ENCODE results near the gene NUS1. TPM values are rescaled to one million over a fixed set of nuclear protein-coding genes. Genes with fewer than 3 reads are reported as not detected.

NUS1 gene
- 11.8 and 26.1 TPM in 2 replicates for total RNA-seq (2012; rRNA removed)
- 14.4 and 19.6 TPM in 2 replicates for polyA plus RNA-seq (2012; rRNA removed)
- polyA plus RNA-seq (2012; cell fraction: cytosol; rRNA removed) = 3.9 and 5.0 TPM in 2 replicates
- polyA plus RNA-seq (2012; cell fraction: nucleus; rRNA removed; ENCODE audit: low replicate concordance) = 1.5 and 6.7 TPM in 2 replicates
- Bru-seq, nascent RNA = percentile 93 among the genes with signal in this experiment
- percentile 84 among the genes with signal in this experiment for BruChase-seq, experiment 1, labeled RNA remaining after a 6-hour chase
- percentile 87 among the genes with signal in this experiment for BruChase-seq, experiment 2, labeled RNA remaining after a 2-hour chase
- long read RNA-seq, full-length matches to known transcripts = 35 of 47 reads
- long read RNA-seq, partial matches to known transcripts = 10 of 47 reads
- long read RNA-seq, other reads (novel, unspliced or antisense) = 2 of 47 reads

DNA sequence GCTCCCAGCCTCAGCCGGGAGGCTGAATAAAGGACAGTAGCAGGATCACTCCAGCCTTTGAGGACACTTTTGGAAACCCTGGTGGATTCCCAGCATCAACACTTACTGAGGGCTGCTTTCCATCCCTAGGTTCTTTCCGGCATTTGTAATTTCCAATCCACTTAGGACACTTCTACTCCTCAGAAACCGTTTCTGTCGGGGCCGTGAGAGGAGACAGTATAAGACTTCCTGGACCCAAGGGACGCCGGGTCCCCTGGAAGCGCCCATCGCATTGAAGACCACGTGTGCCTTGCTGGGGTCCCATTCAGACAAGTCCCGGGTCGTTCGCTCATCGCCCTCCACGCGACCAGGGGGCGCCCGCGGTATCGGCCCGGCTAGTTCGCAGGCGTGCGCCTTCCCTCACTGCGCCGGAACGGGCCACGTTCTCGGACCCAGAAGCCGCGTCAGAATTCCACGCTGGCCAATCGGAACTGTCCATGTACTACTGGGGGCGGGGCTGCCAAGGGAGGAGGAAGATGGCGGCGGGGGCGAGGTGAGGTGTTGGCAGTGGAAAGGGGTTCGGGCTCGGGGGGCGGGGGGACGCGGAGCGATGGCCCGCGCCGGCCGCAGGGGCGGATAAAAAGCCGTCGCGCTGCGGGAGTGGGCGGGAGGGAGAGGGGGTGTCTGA lies at the start of gene NUS1:
NUS1 (plus strand) TSS at position 479 of the 667 bp plus-strand sequence. CDS start 202 bp downstream, outside the sequence.
- Histone ChIP-seq H3K9me1 (ENCODE audit: insufficient read depth, low read length) (peaks cover 5% of the 10 kb centered on the region; the same call in 1 of the 2 replicates), H2BK20ac (ENCODE audit: low read depth, low read length) (no peak within 1 kb of the TSS), H4K91ac (ENCODE audit: insufficient read depth, low read depth, low read length) (0 out of 2 replicates have a peak within 1 kb of the TSS, but pooled peaks have one; percentile 27), H3K4me2 (ENCODE audit: low read depth, low read length) (peak within 1 kb of the TSS; percentile 94), H2AFZ (replicated peaks; ENCODE audit: low read length, poor library complexity) (peak within 1 kb of the TSS; percentile 95), H3K4me1 (ENCODE audit: control insufficient read depth, insufficient read depth, low read length) (peaks cover 5% of the 10 kb centered on the region; the same call in 1 of the 2 replicates), H3K27me3 (ENCODE audit: control insufficient read depth, insufficient read depth, low read length) (no peaks in the 10 kb centered on the region), H3K56ac (ENCODE audit: extremely low read depth, insufficient read depth, low read length) (0 out of 2 replicates have a peak within 1 kb of the TSS, but pooled peaks have one; percentile 25), H3K14ac (replicated peaks; ENCODE audit: low read depth, low read length) (peak within 1 kb of the TSS; percentile 64), H3K4me3 (ENCODE audit: insufficient read depth, low read depth, low read length) (peak within 1 kb of the TSS; percentile 51), H2AK5ac (ENCODE audit: low read depth, low read length) (no peak within 1 kb of the TSS), H3K9me3 (ENCODE audit: control insufficient read depth, insufficient read depth, low read length) (no peaks in the 10 kb centered on the region), H2BK120ac (ENCODE audit: low read depth, low read length) (peak within 1 kb of the TSS; percentile 60; the same call in 1 of the 2 replicates), H4K20me1 (ENCODE audit: insufficient read depth, low read length) (peaks cover 31% of the 10 kb centered on the region), H3K23ac (ENCODE audit: low read depth, low read length) (peak within 1 kb of the TSS; percentile 68), H3K27ac (ENCODE audit: insufficient read depth, low read length) (peak within 1 kb of the TSS; percentile 48; the same call in 1 of the 2 replicates), H4K8ac (ENCODE audit: low read depth in 2 of 2, low read length in 2 of 2) (peak within 1 kb of the TSS; percentile 65 to 86), H3K9ac (ENCODE audit: low read depth, low read length) (peak within 1 kb of the TSS; percentile 64), H2BK15ac (ENCODE audit: low read depth, low read length) (0 out of 3 replicates have a peak within 1 kb of the TSS, but pooled peaks have one; percentile 4), H2AK9ac (replicated peaks; ENCODE audit: low read depth, low read length, poor library complexity) (peak within 1 kb of the TSS; percentile 31), H3K36me3 (ENCODE audit: control insufficient read depth, insufficient read depth, low read length) (no peaks in the 10 kb centered on the region; the same call in 1 of the 2 replicates), H3K79me1 (ENCODE audit: low read depth in 1 of 2, low read length in 2 of 2) (peaks cover 7 to 27% of the 10 kb centered on the region in 2 experiments; a peak in 3 of 4 replicates), H2BK5ac (ENCODE audit: low read depth, low read length, poor library complexity, severe bottlenecking) (no peak within 1 kb of the TSS), H3K18ac (ENCODE audit: low read depth, low read length) (no peak within 1 kb of the TSS), H4K5ac (ENCODE audit: low read depth, low read length) (peak within 1 kb of the TSS; percentile 4), H3K4ac (ENCODE audit: low read depth, low read length) (peak within 1 kb of the TSS; percentile 65)
- WGBS, 2 experiments (ENCODE audit: extremely low coverage in 2 of 2, insufficient read length in 1 of 2) = 1% methylated on average over 18 of the region's 53 CpGs; no CpG with 5 or more reads in 1 of the 2 experiments
- no TSS peak for BruUV-seq (replicated peaks)
- in situ Hi-C loops (cut with MboI; ENCODE audit: low sequenced_read_pairs) (no loop called here), intact Hi-C loops (cut with micrococcal nuclease) (loop anchor here (1.0 kb wide), 1 partner anchor 226 kb away; no protein-coding TSS in a partner anchor), dilution Hi-C loops (cut with HindIII; ENCODE audit: low sequenced_read_pairs, unreplicated experiment) (no loop called here)
- POLR2A ChIA-PET (ENCODE audit: unreplicated experiment) = no interaction called here
- ATAC-seq (ENCODE audit: low read depth) (peak; percentile 99), DNase-seq (peak; percentile 96)
- CTCF ChIA-PET = no interaction called here
- TF ChIP-seq CHD1 (IDR thresholded peaks at IDR 0.05; ENCODE audit: low read depth, low read length) = no peak
- TF ChIP-seq POLR2A (IDR thresholded peaks at IDR 0.05; ENCODE audit: low read depth, low read length) = peak; percentile 52; the same call in 1 of the 2 replicates
- peak; percentile 92 for TF ChIP-seq MXI1 (IDR thresholded peaks at IDR 0.05; ENCODE audit: borderline replicate concordance, low read depth, low read length)
- peak; percentile 8; the same call in 1 of the 2 replicates for TF ChIP-seq SMC3 (IDR thresholded peaks at IDR 0.05; ENCODE audit: low read depth, low read length)
- TF ChIP-seq BHLHE40 (IDR thresholded peaks at IDR 0.05; ENCODE audit: low read depth, low read length) = peak; percentile 68; the same call in 1 of the 2 replicates
- TF ChIP-seq, protein P1, sequence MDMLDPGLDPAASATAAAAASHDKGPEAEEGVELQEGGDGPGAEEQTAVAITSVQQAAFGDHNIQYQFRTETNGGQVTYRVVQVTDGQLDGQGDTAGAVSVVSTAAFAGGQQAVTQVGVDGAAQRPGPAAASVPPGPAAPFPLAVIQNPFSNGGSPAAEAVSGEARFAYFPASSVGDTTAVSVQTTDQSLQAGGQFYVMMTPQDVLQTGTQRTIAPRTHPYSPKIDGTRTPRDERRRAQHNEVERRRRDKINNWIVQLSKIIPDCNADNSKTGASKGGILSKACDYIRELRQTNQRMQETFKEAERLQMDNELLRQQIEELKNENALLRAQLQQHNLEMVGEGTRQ (IDR thresholded peaks at IDR 0.05; ENCODE audit: low read depth, low read length) = peak; percentile 84
- TF ChIP-seq MAZ (IDR thresholded peaks at IDR 0.05; ENCODE audit: borderline replicate concordance, low read depth, low read length) = peak; percentile 75; the same call in 1 of the 2 replicates
- TF ChIP-seq, protein P2, sequence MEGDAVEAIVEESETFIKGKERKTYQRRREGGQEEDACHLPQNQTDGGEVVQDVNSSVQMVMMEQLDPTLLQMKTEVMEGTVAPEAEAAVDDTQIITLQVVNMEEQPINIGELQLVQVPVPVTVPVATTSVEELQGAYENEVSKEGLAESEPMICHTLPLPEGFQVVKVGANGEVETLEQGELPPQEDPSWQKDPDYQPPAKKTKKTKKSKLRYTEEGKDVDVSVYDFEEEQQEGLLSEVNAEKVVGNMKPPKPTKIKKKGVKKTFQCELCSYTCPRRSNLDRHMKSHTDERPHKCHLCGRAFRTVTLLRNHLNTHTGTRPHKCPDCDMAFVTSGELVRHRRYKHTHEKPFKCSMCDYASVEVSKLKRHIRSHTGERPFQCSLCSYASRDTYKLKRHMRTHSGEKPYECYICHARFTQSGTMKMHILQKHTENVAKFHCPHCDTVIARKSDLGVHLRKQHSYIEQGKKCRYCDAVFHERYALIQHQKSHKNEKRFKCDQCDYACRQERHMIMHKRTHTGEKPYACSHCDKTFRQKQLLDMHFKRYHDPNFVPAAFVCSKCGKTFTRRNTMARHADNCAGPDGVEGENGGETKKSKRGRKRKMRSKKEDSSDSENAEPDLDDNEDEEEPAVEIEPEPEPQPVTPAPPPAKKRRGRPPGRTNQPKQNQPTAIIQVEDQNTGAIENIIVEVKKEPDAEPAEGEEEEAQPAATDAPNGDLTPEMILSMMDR (conservative IDR thresholded peaks at IDR 0.05; ENCODE audit: low read depth, low read length) = peak; percentile 92
- no peak for TF ChIP-seq CEBPB (IDR thresholded peaks at IDR 0.05; ENCODE audit: low read depth, low read length)

Data from IMR-90 (cell line).